Forelimb muscle (tissue), 1 donor: Measurements from ENCODE around the gene PSTK. TPM values are rescaled to one million over a fixed set of nuclear protein-coding genes. Genes with fewer than 3 reads are reported as not detected.

Experiments
- DNase-seq: peaks from one replicate; pipeline ENCODE4 v3.0.0-alpha.2; 2013; ENCODE audit warnings: low read depth
- polyA plus RNA-seq: library from polyadenylated mRNA; unstranded; fragments of 120-200 nt; gene quantifications from one replicate; pipeline ENCODE4 v1.2.1, GENCODE V29; 2013; ENCODE audit not compliant: insufficient read length

PSTK gene
- polyA plus RNA-seq, 1 donor = 3.9 TPM

DNA sequence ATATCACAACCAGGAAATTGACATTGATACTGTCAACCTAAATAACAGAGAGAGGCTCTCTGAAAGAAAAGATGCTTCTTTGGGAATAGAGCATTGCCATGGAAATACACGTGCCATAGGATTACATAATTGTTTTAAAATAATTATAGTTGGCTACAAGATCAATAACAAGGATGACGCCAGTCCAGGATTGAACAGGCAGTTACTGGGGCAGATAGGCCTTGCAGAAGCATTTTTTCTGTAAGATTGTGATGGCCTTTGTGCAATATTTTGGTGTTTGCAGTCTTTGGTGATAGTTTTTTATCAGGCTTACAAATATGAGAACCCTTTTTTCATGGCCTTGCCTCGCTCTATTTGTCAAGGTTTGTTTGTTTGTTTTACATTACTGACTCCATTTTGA lies 39.1 kb downstream of the PSTK start:
- DNase-seq = no peak

DNA sequence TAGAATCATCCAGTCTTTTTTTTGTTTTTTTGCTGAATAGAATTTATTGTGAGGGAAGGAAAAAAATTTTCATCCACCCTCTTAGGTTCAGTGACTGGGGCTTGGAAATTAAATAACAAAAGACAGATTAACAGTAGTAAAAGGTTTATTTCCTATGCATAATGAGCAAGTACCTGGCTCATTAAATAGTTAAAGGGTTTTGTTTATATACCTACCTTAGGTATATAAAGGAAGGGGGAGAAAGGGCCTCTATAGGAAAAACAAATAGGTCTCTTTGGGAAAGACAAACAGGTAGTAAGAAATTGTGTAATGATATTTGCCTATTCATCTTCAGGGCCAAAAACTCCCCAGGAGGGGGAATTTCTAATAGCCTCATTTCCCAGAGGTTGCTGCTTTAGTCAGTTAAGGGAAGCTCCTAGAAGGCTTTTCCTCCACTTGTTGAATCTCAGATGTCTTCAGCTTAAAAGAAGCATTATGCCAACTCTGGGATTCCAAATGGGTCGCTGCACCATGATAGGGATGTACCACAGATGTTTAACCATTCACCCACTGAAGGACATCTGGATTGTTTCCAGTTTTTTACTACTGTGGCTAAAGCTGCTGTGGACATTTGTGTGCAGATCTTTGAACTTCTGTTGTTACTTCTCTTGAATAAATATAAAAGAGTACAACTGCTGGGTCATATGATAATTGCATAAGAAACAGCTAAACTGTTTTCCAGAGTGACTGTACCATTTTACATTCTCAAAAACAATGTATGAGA lies 39.9 kb downstream of the PSTK start:
- DNase-seq = no peak

DNA sequence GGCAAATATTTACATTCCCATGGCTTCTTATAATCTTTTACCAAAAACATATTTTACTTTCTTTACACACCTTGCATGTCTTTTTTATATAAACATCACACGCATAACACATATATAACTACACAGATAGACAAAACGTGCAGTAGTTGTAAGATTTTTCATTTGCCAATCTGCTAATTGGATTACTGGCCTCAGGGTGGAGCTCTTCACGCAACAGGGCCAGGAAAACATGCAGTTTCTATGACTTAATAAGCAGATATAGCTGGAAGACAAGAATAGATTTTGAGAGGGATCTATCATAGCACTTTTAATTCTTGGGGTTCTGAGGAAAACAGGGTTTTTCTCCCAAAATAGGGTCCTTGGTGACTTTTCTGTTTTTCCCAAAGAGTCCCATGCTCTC lies 41.3 kb downstream of the PSTK start:
- DNase-seq = no peak

DNA sequence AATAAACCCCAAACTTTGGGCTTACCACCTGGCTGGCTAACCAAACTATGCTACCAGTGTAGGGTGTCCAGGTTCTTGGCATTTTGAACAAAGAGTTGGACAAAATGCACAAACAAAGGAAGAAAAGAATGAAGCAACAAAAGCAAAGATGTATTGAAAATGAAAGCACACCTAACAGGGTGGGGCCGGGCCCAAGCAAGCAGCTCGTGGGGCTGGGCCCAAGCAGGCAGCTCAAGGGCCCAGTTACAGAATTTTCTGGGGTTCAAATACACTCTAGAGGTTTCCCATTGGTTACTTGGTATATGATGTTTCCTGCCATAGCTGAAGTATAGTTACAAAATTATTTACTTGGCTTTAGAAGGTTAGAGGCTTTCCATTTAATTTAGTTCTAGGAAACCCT lies 44.3 kb downstream of the PSTK start:
- DNase-seq = no peak

DNA sequence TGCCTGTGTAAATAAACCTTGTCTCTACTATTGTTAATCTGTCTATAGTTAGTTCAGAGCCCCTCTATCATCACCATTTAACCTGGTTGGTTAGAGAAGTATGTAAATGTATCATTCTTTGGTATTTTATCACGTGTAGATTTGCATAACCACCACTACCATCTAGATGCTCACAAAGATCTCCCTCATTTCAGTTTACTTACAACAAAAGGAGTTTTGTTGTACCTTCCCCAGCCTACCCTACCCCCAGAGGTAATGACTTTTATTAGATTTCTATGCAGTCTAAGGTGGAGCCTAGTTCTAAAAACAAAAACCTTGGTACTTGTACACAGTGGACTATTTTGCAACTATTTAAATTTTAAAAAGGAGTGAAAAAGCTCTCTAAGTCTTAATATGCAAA lies 46.1 kb downstream of the PSTK start:
- DNase-seq = no peak

DNA sequence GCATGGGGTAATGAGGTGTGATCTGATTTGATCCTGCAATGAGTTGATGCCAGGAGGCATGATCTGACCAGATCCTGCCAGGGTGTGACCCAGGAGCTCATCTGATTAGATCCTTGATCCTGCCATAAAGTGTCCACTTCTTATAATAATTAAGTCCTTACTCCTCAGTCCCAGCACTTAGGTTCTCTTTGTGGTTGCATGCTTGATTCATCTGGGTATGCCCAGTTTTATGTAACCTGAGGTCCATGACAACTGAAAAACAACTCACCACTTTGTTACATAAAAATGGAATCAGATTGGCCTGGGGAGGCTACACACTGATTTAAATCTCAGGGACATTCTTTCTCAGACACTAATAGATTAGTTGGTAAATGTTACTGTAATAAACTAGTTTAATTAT lies 47.7 kb downstream of the PSTK start:
- no peak for DNase-seq

DNA sequence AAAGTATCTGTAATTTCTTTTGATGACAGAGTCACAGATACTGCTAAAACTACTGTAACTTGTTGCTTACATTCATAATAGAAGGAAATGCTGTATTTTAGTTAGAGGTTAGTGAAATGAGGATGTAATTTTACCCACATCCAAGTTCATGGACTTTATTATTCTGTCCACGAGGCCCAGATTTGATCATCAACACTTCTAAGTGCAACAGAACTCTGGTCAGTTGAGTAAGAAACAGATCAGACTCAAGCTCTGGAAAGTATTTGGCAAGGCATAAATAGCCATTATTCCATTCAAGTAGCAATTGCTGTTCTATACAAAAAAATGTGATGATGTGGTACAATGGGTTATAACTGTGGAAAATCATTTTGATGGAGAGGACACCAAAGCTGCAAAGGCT lies 50.9 kb downstream of the PSTK start:
- DNase-seq = no peak

DNA sequence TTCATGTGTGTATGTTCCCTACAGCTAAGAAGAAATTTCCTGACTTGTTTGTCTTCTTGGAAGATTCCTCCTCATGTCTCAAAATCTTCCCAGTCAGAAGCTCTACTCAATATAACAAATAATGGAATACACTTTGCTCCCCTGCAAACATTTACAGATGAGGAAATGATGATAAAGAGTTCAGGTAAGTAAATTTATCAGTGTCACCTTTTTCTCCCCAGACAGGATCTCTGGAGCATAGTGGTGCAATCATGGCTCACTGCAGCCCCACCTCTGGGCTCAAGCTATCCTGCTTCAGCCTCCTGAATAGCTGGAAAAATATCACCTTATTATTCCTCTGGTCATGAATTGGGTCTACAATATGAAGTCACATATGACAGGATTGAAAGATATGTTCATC lies 54.1 kb downstream of the PSTK start:
- no peak for DNase-seq

DNA sequence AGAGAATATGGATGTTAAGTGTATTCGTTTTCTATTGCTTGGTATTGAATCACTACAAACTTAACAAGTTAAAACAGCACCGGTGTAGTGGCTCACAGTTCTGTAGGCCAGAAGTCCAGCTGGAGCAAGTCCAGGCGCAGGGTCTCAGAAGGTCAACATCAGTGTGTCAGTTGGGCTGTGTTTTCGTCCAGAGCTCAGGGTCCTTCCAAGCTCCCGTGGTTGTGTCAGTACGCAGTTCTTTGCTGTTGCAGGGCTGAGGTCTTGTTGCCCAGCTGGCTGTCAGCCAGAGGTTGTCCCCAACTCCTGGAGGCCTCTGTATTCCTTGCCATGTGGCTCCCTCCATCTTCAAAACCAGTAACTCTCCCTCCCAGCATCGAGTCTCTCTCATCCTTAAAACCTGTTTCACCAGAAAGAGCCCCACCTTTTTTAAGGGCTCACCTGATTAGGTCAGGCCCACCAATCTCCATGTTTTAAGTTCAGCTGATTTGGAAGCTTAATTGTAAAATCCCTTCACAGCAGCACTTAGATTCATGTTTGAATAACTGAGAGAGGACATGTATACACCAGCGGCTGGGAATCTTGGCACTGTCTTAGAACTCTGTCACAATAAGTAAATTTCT lies 55.4 kb downstream of the PSTK start:
- DNase-seq = no peak

DNA sequence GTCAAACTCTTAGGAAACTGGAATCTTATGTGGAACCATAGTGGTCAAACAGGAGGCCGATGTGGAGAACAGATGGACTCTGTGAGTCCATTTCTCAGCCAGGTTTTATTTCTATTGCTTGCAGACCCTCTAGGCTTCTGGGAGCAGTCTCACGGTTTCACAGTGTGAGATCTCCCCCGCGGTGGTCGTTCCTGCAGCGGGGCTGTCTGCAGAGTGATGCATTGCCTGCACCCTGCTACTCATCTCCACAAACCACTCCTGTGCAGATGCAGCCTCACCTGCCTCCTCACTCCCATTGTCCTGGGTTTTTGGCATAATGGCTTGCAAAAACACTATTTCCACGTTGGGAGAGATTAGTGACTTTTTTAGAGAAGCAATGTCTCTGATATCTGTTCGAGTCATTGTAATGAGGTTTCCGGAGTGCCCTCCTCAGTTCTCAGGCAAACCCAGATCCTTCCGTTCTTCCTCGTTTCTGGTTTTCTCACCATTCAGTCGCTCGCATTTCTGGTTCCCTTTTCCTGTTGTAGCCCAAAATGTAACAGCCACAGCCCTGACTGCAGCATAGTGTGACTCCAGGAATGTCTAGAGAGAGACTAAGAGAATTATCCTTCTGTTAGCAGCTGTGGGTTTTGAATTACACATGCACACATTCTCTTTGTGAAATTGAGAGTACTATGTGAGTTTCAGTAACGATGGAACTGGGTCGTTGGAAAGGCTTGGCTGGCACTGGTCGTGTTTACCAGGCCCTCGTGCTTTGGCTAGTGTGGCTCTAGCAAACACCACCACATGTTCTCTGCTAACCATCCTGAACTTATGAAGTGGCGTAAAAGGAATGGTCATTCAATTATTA lies 58.8 kb downstream of the PSTK start:
- DNase-seq = no peak

DNA sequence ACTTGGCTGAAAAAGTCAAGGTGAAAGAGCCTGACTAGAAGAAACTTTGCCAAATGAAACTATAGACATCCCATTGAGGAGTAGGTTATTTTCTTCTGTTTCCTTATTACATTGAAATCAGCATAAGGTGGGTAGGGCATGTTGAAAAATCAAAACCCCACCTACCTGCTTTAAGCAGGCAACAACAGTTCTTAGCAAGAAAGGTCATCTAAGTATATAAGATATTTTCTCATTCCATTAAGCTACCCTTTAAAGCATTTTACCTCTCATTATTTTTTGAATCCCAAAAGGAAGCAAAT lies 59.4 kb downstream of the PSTK start:
- no peak for DNase-seq

Other genes with a start within 250 kb of the PSTK start
- 0.95 TPM for gene CUZD1, start 134.5 kb upstream of the PSTK start, polyA plus RNA-seq
- gene FAM24B, start 100.8 kb upstream of the PSTK start, polyA plus RNA-seq = 2.0 TPM
- not detected for gene FAM24A, start 69.8 kb upstream of the PSTK start, polyA plus RNA-seq
- gene C10orf88, start 26.2 kb upstream of the PSTK start, polyA plus RNA-seq = 12.9 TPM
- 16.3 TPM for gene IKZF5, start 28.4 kb downstream of the PSTK start, polyA plus RNA-seq
- 12.7 TPM for gene ACADSB, start 28.6 kb downstream of the PSTK start, polyA plus RNA-seq
- not detected for gene HMX3, start 155.6 kb downstream of the PSTK start, polyA plus RNA-seq
- gene HMX2, start 167.7 kb downstream of the PSTK start, polyA plus RNA-seq = not detected
- gene BUB3, start 174.0 kb downstream of the PSTK start, polyA plus RNA-seq = 55.9 TPM